ENCODE measurements around the gene KCNK18.

DNA sequence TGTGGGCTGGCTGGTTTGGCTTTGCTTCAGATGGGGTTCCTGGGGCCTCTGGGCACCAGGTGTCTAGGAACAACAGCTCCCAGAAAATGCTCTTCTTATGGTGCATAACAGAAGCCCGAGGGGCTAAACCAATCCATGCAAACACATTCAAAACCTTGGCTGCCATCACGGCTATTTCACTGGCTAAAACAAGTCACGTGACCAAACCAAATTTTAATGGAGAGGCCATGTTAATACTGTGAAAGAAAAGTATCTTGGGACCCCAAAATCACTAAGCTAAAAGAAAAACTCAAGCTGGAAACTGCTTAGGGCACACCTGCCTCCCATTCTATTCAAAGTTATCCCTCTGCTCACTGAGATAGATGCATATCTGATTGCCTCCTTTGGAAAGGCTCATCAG lies 19.1 kb upstream of the KCNK18 start:
- TF ChIP-seq, protein P1, sequence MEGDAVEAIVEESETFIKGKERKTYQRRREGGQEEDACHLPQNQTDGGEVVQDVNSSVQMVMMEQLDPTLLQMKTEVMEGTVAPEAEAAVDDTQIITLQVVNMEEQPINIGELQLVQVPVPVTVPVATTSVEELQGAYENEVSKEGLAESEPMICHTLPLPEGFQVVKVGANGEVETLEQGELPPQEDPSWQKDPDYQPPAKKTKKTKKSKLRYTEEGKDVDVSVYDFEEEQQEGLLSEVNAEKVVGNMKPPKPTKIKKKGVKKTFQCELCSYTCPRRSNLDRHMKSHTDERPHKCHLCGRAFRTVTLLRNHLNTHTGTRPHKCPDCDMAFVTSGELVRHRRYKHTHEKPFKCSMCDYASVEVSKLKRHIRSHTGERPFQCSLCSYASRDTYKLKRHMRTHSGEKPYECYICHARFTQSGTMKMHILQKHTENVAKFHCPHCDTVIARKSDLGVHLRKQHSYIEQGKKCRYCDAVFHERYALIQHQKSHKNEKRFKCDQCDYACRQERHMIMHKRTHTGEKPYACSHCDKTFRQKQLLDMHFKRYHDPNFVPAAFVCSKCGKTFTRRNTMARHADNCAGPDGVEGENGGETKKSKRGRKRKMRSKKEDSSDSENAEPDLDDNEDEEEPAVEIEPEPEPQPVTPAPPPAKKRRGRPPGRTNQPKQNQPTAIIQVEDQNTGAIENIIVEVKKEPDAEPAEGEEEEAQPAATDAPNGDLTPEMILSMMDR (conservative IDR thresholded peaks at IDR 0.05) = no peak
- TF ChIP-seq EZH2 (IDR thresholded peaks at IDR 0.05; ENCODE audit: low read depth) = no peak
